ENCODE results near the gene FTO.

The FTO gene

GRCh38 chr16:53966821-53967571 is 263.0 kb downstream of the FTO start:
- H3K9ac ChIP-seq (ENCODE audit: insufficient read length): no peak overlapping the region
- TF ChIP-seq POLR2AphosphoS5 (IDR thresholded peaks at IDR 0.05; ENCODE audit: borderline replicate concordance, low read depth, low read length) (no peak), FOXP2 (optimal IDR thresholded peaks at IDR 0.05; ENCODE audit: control extremely low read depth, extremely low read length, insufficient read depth) (no peak), EZH2 (IDR thresholded peaks at IDR 0.05) (no peak)
- DNase-seq (ENCODE audit: low read depth, low spot score): no peak
- no peak overlapping the region for H3K4me3 ChIP-seq
- H3K36me3 ChIP-seq (ENCODE audit: insufficient read depth, low read length): no peaks in the 10 kb centered on the region
- no peak overlapping the region for H3K27ac ChIP-seq
- H3K9me3 ChIP-seq (ENCODE audit: low read depth, low read length): no peaks in the 10 kb centered on the region

GRCh38 chr16:53967572-53967971 is 263.6 kb downstream of the FTO start:
- no peak overlapping the region for H3K27ac ChIP-seq
- DNase-seq (ENCODE audit: low read depth, low spot score): no peak
- H3K9me3 ChIP-seq (ENCODE audit: low read depth, low read length): no peaks in the 10 kb centered on the region
- no peak overlapping the region for H3K9ac ChIP-seq (ENCODE audit: insufficient read length)
- H3K4me3 ChIP-seq: no peak overlapping the region
- TF ChIP-seq POLR2AphosphoS5 (IDR thresholded peaks at IDR 0.05; ENCODE audit: borderline replicate concordance, low read depth, low read length): no peak
- TF ChIP-seq FOXP2 (optimal IDR thresholded peaks at IDR 0.05; ENCODE audit: control extremely low read depth, extremely low read length, insufficient read depth): no peak
- TF ChIP-seq EZH2 (IDR thresholded peaks at IDR 0.05): no peak
- no peaks in the 10 kb centered on the region for H3K36me3 ChIP-seq (ENCODE audit: insufficient read depth, low read length)

DNA sequence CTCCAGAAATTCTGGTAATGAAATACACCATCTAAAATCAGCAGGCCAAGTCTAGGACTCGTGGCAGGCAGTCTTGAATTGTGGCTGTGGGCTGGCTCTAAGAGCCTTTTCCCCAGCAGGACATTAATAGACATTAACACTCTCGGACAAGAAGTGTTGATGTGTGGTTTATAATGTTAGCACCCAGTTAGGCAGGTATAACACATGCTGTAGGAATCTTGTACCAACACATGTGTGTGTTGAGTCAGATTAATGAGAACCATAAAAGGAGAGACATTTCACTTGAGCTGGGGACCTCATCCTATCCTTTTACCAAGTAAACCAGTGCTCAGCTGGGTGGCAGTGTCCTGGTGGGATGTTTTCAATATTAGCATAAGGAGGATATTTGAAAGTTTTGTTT is 264.5 kb downstream of the FTO start:
- Histone ChIP-seq H3K27ac (no peak overlapping the region), H3K9me3 (ENCODE audit: low read depth, low read length) (no peaks in the 10 kb centered on the region), H3K36me3 (ENCODE audit: insufficient read depth, low read length) (no peaks in the 10 kb centered on the region), H3K4me3 (no peak overlapping the region), H3K9ac (ENCODE audit: insufficient read length) (no peak overlapping the region)
- no peak for DNase-seq (ENCODE audit: low read depth, low spot score)
- TF ChIP-seq EZH2 (IDR thresholded peaks at IDR 0.05) (no peak), FOXP2 (optimal IDR thresholded peaks at IDR 0.05; ENCODE audit: control extremely low read depth, extremely low read length, insufficient read depth) (no peak), POLR2AphosphoS5 (IDR thresholded peaks at IDR 0.05; ENCODE audit: borderline replicate concordance, low read depth, low read length) (no peak)

DNA sequence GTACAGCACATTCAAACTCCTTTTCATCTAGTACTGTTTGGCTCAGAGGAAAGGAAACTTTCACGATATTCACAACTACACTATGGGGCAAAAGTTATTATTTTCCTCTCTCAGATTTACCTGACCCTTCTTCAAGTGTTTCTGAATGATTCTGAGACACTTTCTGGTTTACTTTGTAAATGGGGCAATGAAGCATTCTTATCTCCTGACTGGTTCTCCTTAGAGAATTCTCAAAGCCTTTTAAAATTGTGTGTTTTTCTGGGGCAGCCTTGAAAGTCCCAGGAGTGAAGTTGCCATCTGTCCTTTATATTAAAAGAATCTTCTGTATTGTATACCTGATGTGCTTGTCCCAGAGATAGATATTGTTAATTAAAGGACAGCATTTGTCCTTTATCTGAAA is 264.9 kb downstream of the FTO start:
- Histone ChIP-seq H3K36me3 (ENCODE audit: insufficient read depth, low read length) (no peaks in the 10 kb centered on the region), H3K9ac (ENCODE audit: insufficient read length) (no peak overlapping the region), H3K4me3 (no peak overlapping the region), H3K27ac (no peak overlapping the region), H3K9me3 (ENCODE audit: low read depth, low read length) (no peaks in the 10 kb centered on the region)
- no peak for DNase-seq (ENCODE audit: low read depth, low spot score)
- TF ChIP-seq FOXP2 (optimal IDR thresholded peaks at IDR 0.05; ENCODE audit: control extremely low read depth, extremely low read length, insufficient read depth): no peak
- no peak for TF ChIP-seq POLR2AphosphoS5 (IDR thresholded peaks at IDR 0.05; ENCODE audit: borderline replicate concordance, low read depth, low read length)
- no peak for TF ChIP-seq EZH2 (IDR thresholded peaks at IDR 0.05)

- Histone ChIP-seq H3K9me3 (ENCODE audit: low read depth, low read length) (no peaks in the 10 kb centered on the region), H3K9ac (ENCODE audit: insufficient read length) (no peak overlapping the region), H3K4me3 (no peak overlapping the region), H3K27ac (no peak overlapping the region), H3K36me3 (ENCODE audit: insufficient read depth, low read length) (no peaks in the 10 kb centered on the region)
- TF ChIP-seq FOXP2 (optimal IDR thresholded peaks at IDR 0.05; ENCODE audit: control extremely low read depth, extremely low read length, insufficient read depth): no peak
- no peak for TF ChIP-seq POLR2AphosphoS5 (IDR thresholded peaks at IDR 0.05; ENCODE audit: borderline replicate concordance, low read depth, low read length)
- TF ChIP-seq EZH2 (IDR thresholded peaks at IDR 0.05): no peak
- no peak for DNase-seq (ENCODE audit: low read depth, low spot score)
These were observed 267.7 kb downstream of the FTO start for GRCh38 chr16:53971616-53972015.

DNA sequence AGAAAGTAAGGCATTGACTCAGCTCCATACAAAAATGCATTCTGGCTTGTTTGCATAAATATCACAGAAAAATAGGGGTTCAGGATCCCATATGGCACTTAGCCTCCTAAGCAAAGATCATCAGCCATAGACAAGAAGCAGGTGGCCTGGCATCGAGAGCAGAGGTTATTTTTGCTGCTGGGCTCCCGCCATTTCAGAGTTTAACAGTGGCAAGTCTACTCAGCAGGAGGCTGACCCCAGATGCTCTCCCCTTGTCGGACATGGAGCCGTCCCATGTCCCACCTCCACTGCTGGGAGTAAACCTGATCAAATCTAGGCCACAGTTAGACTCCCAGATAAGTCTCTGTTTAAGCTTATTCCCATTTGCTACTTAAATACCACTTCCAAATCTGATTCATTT is 269.1 kb downstream of the FTO start:
- Histone ChIP-seq H3K9me3 (ENCODE audit: low read depth, low read length) (no peaks in the 10 kb centered on the region), H3K27ac (no peak overlapping the region), H3K9ac (ENCODE audit: insufficient read length) (no peak overlapping the region), H3K36me3 (ENCODE audit: insufficient read depth, low read length) (no peaks in the 10 kb centered on the region), H3K4me3 (no peak overlapping the region)
- TF ChIP-seq FOXP2 (optimal IDR thresholded peaks at IDR 0.05; ENCODE audit: control extremely low read depth, extremely low read length, insufficient read depth) (no peak), POLR2AphosphoS5 (IDR thresholded peaks at IDR 0.05; ENCODE audit: borderline replicate concordance, low read depth, low read length) (no peak), EZH2 (IDR thresholded peaks at IDR 0.05) (no peak)
- no peak for DNase-seq (ENCODE audit: low read depth, low spot score)

GRCh38 chr16:53974484-53975080 is 270.6 kb downstream of the FTO start:
- Histone ChIP-seq H3K36me3 (ENCODE audit: insufficient read depth, low read length) (no peaks in the 10 kb centered on the region), H3K27ac (no peak overlapping the region), H3K9me3 (ENCODE audit: low read depth, low read length) (no peaks in the 10 kb centered on the region), H3K4me3 (no peak overlapping the region), H3K9ac (ENCODE audit: insufficient read length) (no peak overlapping the region)
- TF ChIP-seq FOXP2 (optimal IDR thresholded peaks at IDR 0.05; ENCODE audit: control extremely low read depth, extremely low read length, insufficient read depth) (no peak), EZH2 (IDR thresholded peaks at IDR 0.05) (no peak), POLR2AphosphoS5 (IDR thresholded peaks at IDR 0.05; ENCODE audit: borderline replicate concordance, low read depth, low read length) (no peak)
- DNase-seq (ENCODE audit: low read depth, low spot score): no peak

DNA sequence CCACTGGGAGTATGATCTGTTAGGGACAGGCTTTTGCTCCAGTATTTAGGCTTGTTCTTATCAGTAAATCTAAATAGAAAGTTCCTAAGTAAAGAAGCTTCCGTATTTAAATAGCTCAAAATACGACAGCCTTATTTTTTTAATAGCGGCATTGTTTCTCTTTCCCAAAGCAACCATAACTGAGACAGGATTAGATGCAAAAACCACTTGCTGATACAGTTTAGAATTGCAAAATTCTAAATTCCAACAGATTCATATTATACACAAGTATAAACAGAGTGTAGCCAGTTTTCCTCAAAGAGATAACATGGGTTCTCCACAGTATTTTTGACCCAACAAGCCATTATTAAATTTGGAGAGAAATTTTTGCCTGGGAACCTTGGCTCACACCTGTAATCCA is 276.7 kb downstream of the FTO start:
- TF ChIP-seq POLR2AphosphoS5 (IDR thresholded peaks at IDR 0.05; ENCODE audit: borderline replicate concordance, low read depth, low read length) (no peak), FOXP2 (optimal IDR thresholded peaks at IDR 0.05; ENCODE audit: control extremely low read depth, extremely low read length, insufficient read depth) (no peak), EZH2 (IDR thresholded peaks at IDR 0.05) (no peak)
- H3K4me3 ChIP-seq: no peak overlapping the region
- H3K9ac ChIP-seq (ENCODE audit: insufficient read length): no peak overlapping the region
- H3K36me3 ChIP-seq (ENCODE audit: insufficient read depth, low read length): no peaks in the 10 kb centered on the region
- no peaks in the 10 kb centered on the region for H3K9me3 ChIP-seq (ENCODE audit: low read depth, low read length)
- no peak overlapping the region for H3K27ac ChIP-seq
- no peak for DNase-seq (ENCODE audit: low read depth, low spot score)

Measured in SK-N-MC (cell line).